OCI-LY7 (cell line): ENCODE data around the gene NOM1. TPM values are rescaled to one million over a fixed set of nuclear protein-coding genes. Genes with fewer than 3 reads are reported as not detected.

ENCODE experiments used
- BruUV-seq: library from RNA; stranded (reverse); fragments of 400-500 nt; replicated peaks from 2 replicates; lab custom pipeline; 2021; lab: Mats Ljungman, UMichigan
- CTCF ChIA-PET: fragments of 300-600 bp; sonication (Branson Sonifier 250); formaldehyde crosslinking; loops from one replicate; lab custom pipeline; 2022; ENCODE audit warnings: antibody characterized with exemption; ENCODE audit not compliant: unreplicated experiment; lab: Charles Lee
- POLR2A ChIA-PET: fragments of 300-600 bp; sonication (Branson Sonifier 250); formaldehyde crosslinking; loops from one replicate; lab custom pipeline; 2022; ENCODE audit warnings: antibody characterized with exemption; lab: Charles Lee
- DNase-seq: peaks from one replicate; pipeline ENCODE4 v3.0.0-alpha.2; 2015; ENCODE audit warnings: low spot score
- H2AFZ ChIP-seq: fragments of 200-600 bp; sonication (generic), shearing (Covaris generic); 2 replicates; pipeline ENCODE4 v1.6.1; 2014; ENCODE audit warnings: mild to moderate bottlenecking, antibody characterized with exemption, low read length, moderate library complexity
- H3K27ac ChIP-seq: fragments of 200-600 bp; sonication (generic); 2 replicates; pipeline ENCODE4 v1.5.1; 2014; ENCODE audit warnings: mixed run types, low read depth, mild to moderate bottlenecking, moderate library complexity, low read length, inconsistent platforms; ENCODE audit not compliant: poor library complexity, severe bottlenecking
- H3K36me3 ChIP-seq: fragments of 200-600 bp; sonication (generic); 2 replicates; pipeline ENCODE4 v1.6.1; 2014; ENCODE audit warnings: mild to moderate bottlenecking, antibody characterized with exemption, low read length, moderate library complexity, mixed read lengths; ENCODE audit not compliant: insufficient read depth
- H3K4me1 ChIP-seq: fragments of 200-600 bp; sonication (generic); 2 replicates; pipeline ENCODE4 v1.5.1; 2014; ENCODE audit warnings: mild to moderate bottlenecking, low read length; ENCODE audit not compliant: insufficient read depth, poor library complexity, severe bottlenecking
- H3K4me2 ChIP-seq: fragments of 200-600 bp; sonication (generic); 2 replicates; pipeline ENCODE4 v1.6.1; 2014; ENCODE audit warnings: mild to moderate bottlenecking, low read length
- H3K4me3 ChIP-seq: fragments of 200-600 bp; sonication (generic); 2 replicates; pipeline ENCODE4 v1.5.1; 2014; ENCODE audit warnings: mild to moderate bottlenecking, low read depth, low read length; ENCODE audit not compliant: poor library complexity, severe bottlenecking
- H3K79me2 ChIP-seq: fragments of 200-600 bp; sonication (generic); 2 replicates; pipeline ENCODE4 v1.6.1; 2016; ENCODE audit warnings: low read depth, mild to moderate bottlenecking, low read length, moderate library complexity, mixed read lengths; ENCODE audit not compliant: insufficient read depth
- H3K9me2 ChIP-seq: fragments of 200-600 bp; sonication (generic); 2 replicates; pipeline ENCODE4 v1.6.1; 2016; ENCODE audit warnings: mild to moderate bottlenecking, low read length, mixed read lengths; ENCODE audit not compliant: insufficient read depth
- H3K9me3 ChIP-seq: fragments of 200-600 bp; sonication (generic); 2 replicates; pipeline ENCODE4 v1.6.1; 2014; ENCODE audit warnings: mild to moderate bottlenecking, mixed run types, low read length, mixed read lengths
- H4K20me1 ChIP-seq: fragments of 200-600 bp; sonication (generic); 2 replicates; pipeline ENCODE4 v1.6.1; 2014; ENCODE audit warnings: mild to moderate bottlenecking, antibody characterized with exemption, low read length, moderate library complexity, mixed read lengths; ENCODE audit not compliant: insufficient read depth
- EZH2phosphoT487 ChIP-seq: fragments of 200-600 bp; sonication (generic); IDR thresholded peaks from 2 replicates; pipeline ENCODE4 v1.6.1; 2018; ENCODE audit warnings: low read depth, borderline replicate concordance, mild to moderate bottlenecking, mixed run types, antibody characterized with exemption, low read length, moderate library complexity, mixed read lengths
- intact Hi-C: fragments of 100-400 bp; cut with micrococcal nuclease; formaldehyde crosslinking; loops from one replicate; pipeline ENCODE4 v1.10.0; 2022; ENCODE audit not compliant: unreplicated experiment
- total RNA-seq, 2 experiments: library from RNA; depleted of rRNA in 1 of 2; stranded (reverse); fragments of >200 nt in 1 of 2; shearing (Covaris generic) in 1 of 2; gene quantifications; 2 replicates each; pipeline ENCODE4 v1.2.3, GENCODE V29; 2014 to 2022
- TF ChIP-seq, protein P1 (sequence below): fragments of 200-600 bp; sonication (generic); conservative IDR thresholded peaks from 2 replicates; pipeline ENCODE4 v1.5.1; 2014; ENCODE audit warnings: mild to moderate bottlenecking, antibody characterized with exemption, low read length, moderate library complexity, mixed read lengths

Gene NOM1
- total RNA-seq, 2 experiments from 2014 or later, result 40.2 to 59.9 TPM

DNA sequence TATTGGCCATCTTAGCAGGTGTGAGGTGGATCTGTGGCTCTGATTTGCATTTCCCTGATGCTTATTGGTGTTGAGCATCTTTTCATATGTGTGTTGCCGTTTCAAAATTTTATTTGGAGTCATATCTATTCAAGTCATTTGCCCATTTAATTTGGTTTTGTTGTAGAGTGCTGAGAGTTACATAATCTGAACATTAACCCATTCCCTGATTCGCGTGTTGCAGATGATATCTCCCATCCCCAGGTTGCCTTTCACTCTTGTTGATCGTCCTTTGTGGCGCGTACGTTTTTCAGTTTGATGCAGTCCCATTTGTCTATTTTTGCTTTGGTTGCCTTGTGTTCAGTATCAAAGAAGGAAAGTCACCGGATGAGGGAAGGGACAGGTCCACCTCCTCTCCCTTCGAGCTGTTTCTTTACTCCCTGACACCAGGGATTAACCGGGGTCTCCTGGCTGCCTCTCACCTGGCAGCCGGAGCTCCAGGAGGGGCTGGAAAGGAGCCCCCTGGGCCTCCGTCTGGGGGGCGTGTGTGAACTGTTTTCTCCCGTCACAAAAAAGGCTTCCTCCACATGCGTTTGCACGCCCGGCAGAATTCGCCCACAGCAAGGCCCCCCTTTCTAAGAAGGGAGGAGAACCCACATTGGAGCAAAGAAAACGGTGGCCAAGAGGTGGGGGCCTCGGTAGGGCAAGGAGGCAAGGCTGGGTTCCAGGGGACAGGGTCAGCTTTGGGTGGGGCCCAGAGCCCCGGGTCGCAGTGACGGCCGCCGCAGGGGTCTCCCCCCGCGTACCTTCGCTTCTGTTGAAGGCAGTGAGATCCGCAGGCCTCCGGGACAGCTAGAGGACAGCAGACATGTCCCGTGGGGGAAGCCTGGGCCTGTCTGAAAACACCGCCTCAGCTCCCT, 52.7 kb downstream of the NOM1 start:
- Histone ChIP-seq H2AFZ (no peak overlapping the region), H3K36me3 (no peaks in the 10 kb centered on the region), H3K27ac (no peak overlapping the region), H3K79me2 (no peaks in the 10 kb centered on the region), H4K20me1 (no peaks in the 10 kb centered on the region), H3K4me1 (no peaks in the 10 kb centered on the region), H3K9me3 (no peaks in the 10 kb centered on the region), H3K4me2 (no peak overlapping the region), H3K4me3 (no peak overlapping the region), H3K9me2 (no peaks in the 10 kb centered on the region)
- DNase-seq, result no peak
- no peak for TF ChIP-seq EZH2phosphoT487
- TF ChIP-seq, protein P1, sequence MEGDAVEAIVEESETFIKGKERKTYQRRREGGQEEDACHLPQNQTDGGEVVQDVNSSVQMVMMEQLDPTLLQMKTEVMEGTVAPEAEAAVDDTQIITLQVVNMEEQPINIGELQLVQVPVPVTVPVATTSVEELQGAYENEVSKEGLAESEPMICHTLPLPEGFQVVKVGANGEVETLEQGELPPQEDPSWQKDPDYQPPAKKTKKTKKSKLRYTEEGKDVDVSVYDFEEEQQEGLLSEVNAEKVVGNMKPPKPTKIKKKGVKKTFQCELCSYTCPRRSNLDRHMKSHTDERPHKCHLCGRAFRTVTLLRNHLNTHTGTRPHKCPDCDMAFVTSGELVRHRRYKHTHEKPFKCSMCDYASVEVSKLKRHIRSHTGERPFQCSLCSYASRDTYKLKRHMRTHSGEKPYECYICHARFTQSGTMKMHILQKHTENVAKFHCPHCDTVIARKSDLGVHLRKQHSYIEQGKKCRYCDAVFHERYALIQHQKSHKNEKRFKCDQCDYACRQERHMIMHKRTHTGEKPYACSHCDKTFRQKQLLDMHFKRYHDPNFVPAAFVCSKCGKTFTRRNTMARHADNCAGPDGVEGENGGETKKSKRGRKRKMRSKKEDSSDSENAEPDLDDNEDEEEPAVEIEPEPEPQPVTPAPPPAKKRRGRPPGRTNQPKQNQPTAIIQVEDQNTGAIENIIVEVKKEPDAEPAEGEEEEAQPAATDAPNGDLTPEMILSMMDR, result no peak
- POLR2A ChIA-PET, result no interaction called here
- no TSS peak for BruUV-seq
- CTCF ChIA-PET, result no interaction called here
- intact Hi-C loops, result no loop called here

DNA sequence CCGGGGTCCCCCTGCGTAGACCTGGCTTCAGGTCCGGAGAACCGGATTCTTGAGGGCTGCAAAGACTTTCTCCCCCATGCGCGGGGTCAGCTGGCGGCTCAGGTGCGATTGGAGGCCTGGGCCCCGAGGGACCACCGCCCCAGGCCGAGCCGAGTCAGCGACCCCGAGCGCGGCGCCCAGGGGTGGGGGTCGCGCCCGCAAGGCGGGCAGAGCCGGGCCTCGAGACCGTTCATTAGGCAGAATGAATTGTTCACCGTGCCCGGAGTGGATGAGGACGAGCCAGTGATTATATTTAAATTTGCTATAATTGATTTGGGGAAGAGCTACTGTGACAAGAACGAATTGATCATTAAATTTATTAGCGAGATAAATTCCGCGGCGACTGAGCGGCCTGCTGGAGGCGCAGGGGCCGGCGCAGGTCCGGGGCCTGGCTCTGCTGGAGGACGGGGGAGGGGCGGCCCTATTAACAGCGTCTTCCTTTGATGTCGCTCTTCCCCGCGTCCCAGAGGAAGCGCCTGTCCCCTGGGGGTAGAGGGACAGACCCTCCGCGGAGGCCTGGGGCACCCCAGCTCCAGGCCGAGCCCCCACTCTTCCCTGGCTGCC, 53.4 kb downstream of the NOM1 start:
- Histone ChIP-seq H3K4me3 (no peak overlapping the region), H3K36me3 (no peaks in the 10 kb centered on the region), H2AFZ (no peak overlapping the region), H3K9me2 (no peaks in the 10 kb centered on the region), H3K9me3 (no peaks in the 10 kb centered on the region), H3K4me2 (no peak overlapping the region), H3K79me2 (no peaks in the 10 kb centered on the region), H3K4me1 (no peaks in the 10 kb centered on the region), H4K20me1 (no peaks in the 10 kb centered on the region), H3K27ac (no peak overlapping the region)
- DNase-seq, result no peak
- POLR2A ChIA-PET, result interaction anchor here (0.7 kb wide), 1 partner anchor 337 kb away, joined by 3 read pairs; no protein-coding TSS in a partner anchor
- intact Hi-C loops, result no loop called here
- no peak for TF ChIP-seq EZH2phosphoT487
- TF ChIP-seq, protein P1, result no peak
- no TSS peak for BruUV-seq
- CTCF ChIA-PET, result no interaction called here

- ChIA-PET CTCF (no interaction called here), POLR2A (interaction anchor here (0.7 kb wide), 1 partner anchor 336 kb away, joined by 3 read pairs; no protein-coding TSS in a partner anchor)
- H3K79me2 ChIP-seq, result no peaks in the 10 kb centered on the region
- no TSS peak for BruUV-seq
- H3K4me2 ChIP-seq, result no peak overlapping the region
- TF ChIP-seq EZH2phosphoT487, result no peak
- TF ChIP-seq, protein P1, result no peak
- no peaks in the 10 kb centered on the region for H3K4me1 ChIP-seq
- DNase-seq, result no peak
- H3K9me2 ChIP-seq, result no peaks in the 10 kb centered on the region
- H3K36me3 ChIP-seq, result no peaks in the 10 kb centered on the region
- no peaks in the 10 kb centered on the region for H4K20me1 ChIP-seq
- no peak overlapping the region for H3K27ac ChIP-seq
- intact Hi-C loops, result no loop called here
- H2AFZ ChIP-seq, result no peak overlapping the region
- no peak overlapping the region for H3K4me3 ChIP-seq
- H3K9me3 ChIP-seq, result no peaks in the 10 kb centered on the region
Observed at GRCh38 chr7:157003445-157003755, 53.9 kb downstream of the NOM1 start.
